Aorta (tissue), 5 donors: ENCODE measurements around the gene DIAPH3. TPM values are rescaled to one million over a fixed set of nuclear protein-coding genes. Genes with fewer than 3 reads are reported as not detected.

Source experiments
- ATAC-seq: fragments of 200-7000 bp; cut with Tn5 transposase; one replicate; pipeline ENCODE4 v1.9.1; 2022; ENCODE audit warnings: moderate library complexity; ENCODE audit not compliant: low FRiP score
- DNase-seq, 2 donors: peaks; one replicate each; pipeline ENCODE4 v3.0.0-alpha.2; 2020
- H3K27ac ChIP-seq, 2 donors: one replicate each; pipeline ENCODE4 v1.5.1; 2013; ENCODE audit warnings: low read length in 2 of 2, mild to moderate bottlenecking in 2 of 2, moderate library complexity in 2 of 2, control low read depth in 1 of 2, inconsistent platforms in 1 of 2, low read depth in 1 of 2
- H3K27me3 ChIP-seq, 2 donors: one replicate each; pipeline ENCODE4 v1.6.1; 2013; ENCODE audit warnings: control low read depth in 1 of 2, low read length in 1 of 2, mild to moderate bottlenecking in 1 of 2, moderate library complexity in 1 of 2; ENCODE audit not compliant: insufficient read depth in 2 of 2, control insufficient read depth in 1 of 2
- H3K36me3 ChIP-seq, 2 donors: one replicate each; pipeline ENCODE4 v1.6.1; 2013; ENCODE audit warnings: control low read depth in 1 of 2, low read length in 1 of 2, mild to moderate bottlenecking in 1 of 2; ENCODE audit not compliant: insufficient read depth in 2 of 2, control insufficient read depth in 1 of 2
- H3K4me1 ChIP-seq, 2 donors: one replicate each; pipeline ENCODE4 v1.6.1; 2013; ENCODE audit warnings: low read length in 2 of 2, control low read depth in 1 of 2, mild to moderate bottlenecking in 1 of 2, moderate library complexity in 1 of 2; ENCODE audit not compliant: insufficient read depth in 2 of 2, control insufficient read depth in 1 of 2
- H3K4me3 ChIP-seq, 2 donors: one replicate each; pipeline ENCODE4 v1.5.1; 2013; ENCODE audit warnings: low read length in 2 of 2, control low read depth in 1 of 2, mild to moderate bottlenecking in 1 of 2
- H3K9me3 ChIP-seq: one replicate; pipeline ENCODE4 v1.6.1; 2013; ENCODE audit warnings: mild to moderate bottlenecking, low read length; ENCODE audit not compliant: control insufficient read depth
- WGBS, 2 donors: extraction: QIAGEN DNeasy Blood & Tissue Kit; methylation state at CpG; one replicate each; pipeline ENCODE4 v1.1.7; 2013; 5-methylcytosine and 5-hydroxymethylcytosine counted together
- intact Hi-C, 2 donors: fragments of 100-400 bp; cut with DNase I; formaldehyde crosslinking; loops; one replicate each; pipeline versions ENCODE4 v1.14.2 to v1.15.0; 2022
- polyA plus RNA-seq, 2 donors: library from polyadenylated mRNA; stranded (reverse); fragments of 200-250 nt; gene quantifications; one replicate each; pipeline ENCODE4 v1.2.3, GENCODE V29; 2013
- total RNA-seq, 2 donors: library from RNA; stranded (reverse); fragmentation: NEBNext Ultra II Directional; extraction: Animal tissue kit (Norgen Biotek cat#: 25700); gene quantifications; one replicate each; pipeline ENCODE4 v1.2.1, GENCODE V29; 2021
- donor health status: healthy with polysubstance abuse.
- donor health status: Bipolar disorder and iron deficiency.
- donor health status: DM: no; HTN: no; CAD: no.
- donor health status: DM: no; HTN: no; CAD: no.
- donor health status: DM: yes; HTN: yes; CAD: no.

DIAPH3 gene
- total and polyA plus RNA-seq, 4 donors: 0.13 to 7.5 (median 3.0) TPM

- H3K9me3 ChIP-seq: no peaks in the 10 kb centered on the region
- WGBS, 2 donors: 2 to 6% methylated on average over 3 of the region's 3 CpGs
Observed at GRCh38 chr13:59865398-59865797, 298.3 kb downstream of the DIAPH3 start.

GRCh38 chr13:59863621-59864020 is 300.1 kb downstream of the DIAPH3 start:
- H3K27ac ChIP-seq: no peak overlapping the region
- ATAC-seq (no peak), DNase-seq (no peak)
- H3K36me3 ChIP-seq: no peaks in the 10 kb centered on the region
- H3K27me3 ChIP-seq: no peaks in the 10 kb centered on the region
- H3K4me3 ChIP-seq: no peak overlapping the region
- H3K4me1 ChIP-seq: peaks cover 0 to 2% of the 10 kb centered on the region in 2 donors
- WGBS, 2 donors: 73 to 78% methylated on average over 1 of the region's 1 CpG
- intact Hi-C loops: no loop called here
- no peaks in the 10 kb centered on the region for H3K9me3 ChIP-seq

More at GRCh38 chr13:59865398-59865797, 298.3 kb downstream of the DIAPH3 start:
- peaks cover 0 to 2% of the 10 kb centered on the region in 2 donors for H3K4me1 ChIP-seq
- H3K27me3 ChIP-seq: no peaks in the 10 kb centered on the region
- no peak overlapping the region for H3K4me3 ChIP-seq
- intact Hi-C loops: no loop called here
- no peak for DNase-seq
- ATAC-seq: no peak
- H3K27ac ChIP-seq: no peak overlapping the region
- no peaks in the 10 kb centered on the region for H3K36me3 ChIP-seq

- no peaks in the 10 kb centered on the region for H3K27me3 ChIP-seq
- H3K9me3 ChIP-seq: no peaks in the 10 kb centered on the region
- DNase-seq: no peak
- no peak for ATAC-seq
- H3K4me1 ChIP-seq: peaks cover 0 to 2% of the 10 kb centered on the region in 2 donors
- no peak overlapping the region for H3K27ac ChIP-seq
- WGBS, 2 donors: 90 to 91% methylated on average over 4 of the region's 4 CpGs
- no peaks in the 10 kb centered on the region for H3K36me3 ChIP-seq
- intact Hi-C loops: no loop called here
- H3K4me3 ChIP-seq: no peak overlapping the region
Observed at GRCh38 chr13:59861676-59862075, 302.1 kb downstream of the DIAPH3 start.

DNA sequence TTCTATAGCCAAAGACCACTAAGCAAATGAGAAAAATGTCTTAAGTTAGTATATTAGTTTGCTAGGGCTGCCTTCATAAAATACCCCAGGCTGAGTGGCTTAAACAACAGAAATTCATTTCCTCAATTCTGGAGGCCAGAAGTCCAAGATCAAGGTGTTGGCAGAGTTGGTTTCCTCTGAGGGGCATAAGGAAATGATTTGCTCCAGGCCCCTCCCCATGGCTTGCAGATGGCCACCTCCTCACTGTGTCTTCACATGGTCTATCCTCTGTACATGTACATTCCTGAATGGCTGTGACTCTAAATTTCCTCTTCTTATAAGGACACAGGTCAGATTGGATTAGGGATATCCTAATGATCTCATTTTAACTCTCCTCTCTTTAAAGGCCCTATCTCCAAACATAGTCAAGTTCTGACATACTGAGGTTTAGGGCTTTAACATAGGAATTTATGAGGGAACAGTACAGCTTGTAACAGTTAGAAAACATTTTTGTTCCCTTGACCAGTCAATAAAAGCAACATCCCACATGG is 307.4 kb downstream of the DIAPH3 start:
- Histone ChIP-seq H3K4me3 (no peak overlapping the region), H3K27ac (no peak overlapping the region), H3K36me3 (no peaks in the 10 kb centered on the region), H3K4me1 (no peaks in the 10 kb centered on the region), H3K9me3 (no peaks in the 10 kb centered on the region), H3K27me3 (no peaks in the 10 kb centered on the region)
- ATAC-seq (no peak), DNase-seq (no peak)
- intact Hi-C loops: no loop called here

- Histone ChIP-seq H3K4me3 (no peak overlapping the region), H3K27me3 (no peaks in the 10 kb centered on the region), H3K4me1 (no peaks in the 10 kb centered on the region), H3K36me3 (no peaks in the 10 kb centered on the region), H3K9me3 (no peaks in the 10 kb centered on the region), H3K27ac (no peak overlapping the region)
- WGBS, 2 donors: 94 to 95% methylated on average over 2 of the region's 2 CpGs
- intact Hi-C loops: no loop called here
- no peak for ATAC-seq
- no peak for DNase-seq
Observed at GRCh38 chr13:59846845-59847620, 316.7 kb downstream of the DIAPH3 start.

- DNase-seq (no peak), ATAC-seq (no peak)
- H3K36me3 ChIP-seq: no peaks in the 10 kb centered on the region
- no peak overlapping the region for H3K27ac ChIP-seq
- no peaks in the 10 kb centered on the region for H3K27me3 ChIP-seq
- H3K4me1 ChIP-seq: no peaks in the 10 kb centered on the region
- WGBS, 2 donors: 88 to 94% methylated on average over 3 of the region's 3 CpGs
- no peak overlapping the region for H3K4me3 ChIP-seq
- no peaks in the 10 kb centered on the region for H3K9me3 ChIP-seq
- intact Hi-C loops: no loop called here
Observed at GRCh38 chr13:59843040-59843439, 320.7 kb downstream of the DIAPH3 start.

DNA sequence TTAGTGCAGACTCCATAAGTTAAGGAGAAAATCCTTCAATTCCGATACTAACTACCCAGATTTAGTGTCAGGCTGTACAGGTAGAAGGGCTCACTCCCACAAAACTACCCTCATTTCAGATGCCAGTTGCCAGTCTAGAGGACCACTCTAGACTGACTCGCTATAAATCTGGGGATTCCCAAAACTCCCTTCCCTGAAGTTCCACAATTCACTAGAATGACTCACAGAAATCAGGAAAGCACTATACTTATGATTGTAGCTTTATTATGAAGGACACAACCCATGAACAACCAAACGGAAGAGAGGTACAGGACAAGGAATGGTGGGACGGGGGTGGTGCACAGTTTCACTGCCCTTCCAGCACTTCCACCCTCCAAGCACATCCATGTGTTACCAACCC is 321.2 kb downstream of the DIAPH3 start:
- Histone ChIP-seq H3K36me3 (no peaks in the 10 kb centered on the region), H3K4me1 (no peaks in the 10 kb centered on the region), H3K27me3 (no peaks in the 10 kb centered on the region), H3K4me3 (no peak overlapping the region), H3K27ac (no peak overlapping the region), H3K9me3 (no peaks in the 10 kb centered on the region)
- intact Hi-C loops: no loop called here
- DNase-seq (no peak), ATAC-seq (no peak)
- 96 to 99% methylated on average over 4 of the region's 4 CpGs for WGBS, 2 donors

GRCh38 chr13:59839186-59839585 is 324.5 kb downstream of the DIAPH3 start:
- no peak for ATAC-seq
- H3K4me3 ChIP-seq: no peak overlapping the region
- no peak for DNase-seq
- 91 to 95% methylated on average over 2 of the region's 2 CpGs for WGBS, 2 donors
- H3K27me3 ChIP-seq: no peaks in the 10 kb centered on the region
- H3K9me3 ChIP-seq: no peaks in the 10 kb centered on the region
- no peaks in the 10 kb centered on the region for H3K36me3 ChIP-seq
- intact Hi-C loops: no loop called here
- H3K27ac ChIP-seq: no peak overlapping the region
- no peaks in the 10 kb centered on the region for H3K4me1 ChIP-seq

- no peaks in the 10 kb centered on the region for H3K27me3 ChIP-seq
- ATAC-seq (no peak), DNase-seq (no peak)
- intact Hi-C loops: no loop called here
- H3K36me3 ChIP-seq: no peaks in the 10 kb centered on the region
- H3K4me1 ChIP-seq: no peaks in the 10 kb centered on the region
- 91 to 92% methylated on average over 3 of the region's 3 CpGs for WGBS, 2 donors
- H3K27ac ChIP-seq: no peak overlapping the region
- no peaks in the 10 kb centered on the region for H3K9me3 ChIP-seq
- no peak overlapping the region for H3K4me3 ChIP-seq
Observed at GRCh38 chr13:59837101-59837500, 326.6 kb downstream of the DIAPH3 start.
